Naive thymus-derived CD8-positive, alpha-beta T cell (primary cell): ENCODE measurements around the gene POP4. TPM values are rescaled to one million over a fixed set of nuclear protein-coding genes. Genes with fewer than 3 reads are reported as not detected.

ENCODE experiments used
- ATAC-seq, 2 donors: fragments of 150-1000 bp; cut with Tn5 transposase in 1 of 2; sonication (Bioruptor Pico), chemical (Tn5 transposase) in 1 of 2; 1 replicate in 1 of 2; 2 replicates in 1 of 2; pipeline ENCODE4 v1.10.0; 2021; ENCODE audit warnings: mild to moderate bottlenecking in 2 of 2, moderate library complexity in 2 of 2
- POLR2A ChIA-PET: fragments of 350-600 bp; sonication (Branson Sonifier 250); formaldehyde crosslinking; loops from one replicate; lab custom pipeline; 2021; ENCODE audit warnings: antibody characterized with exemption; lab: Charles Lee
- DNase-seq, 10 donors: peaks; one replicate each; pipeline versions ENCODE4 v3.0.0 to v3.0.0-alpha.2; 2020 to 2022
- H3K27ac Mint-ChIP-seq, 10 donors: one replicate each; pipeline ENCODE4 v1.8.0; 2020 to 2022; ENCODE audit warnings: mild to moderate bottlenecking in 10 of 10, mixed read lengths in 10 of 10, moderate library complexity in 4 of 10, inconsistent platforms in 1 of 10
- H3K27me3 Mint-ChIP-seq, 5 donors: one replicate each; pipeline ENCODE4 v1.8.0; 2021 to 2022; ENCODE audit warnings: mixed read lengths in 5 of 5
- H3K36me3 Mint-ChIP-seq, 3 donors: one replicate each; pipeline ENCODE4 v1.8.0; 2020 to 2022; ENCODE audit warnings: mixed read lengths in 3 of 3, mild to moderate bottlenecking in 2 of 3, inconsistent platforms in 1 of 3
- H3K4me1 Mint-ChIP-seq, 4 donors: one replicate each; pipeline ENCODE4 v1.8.0; 2021 to 2022; ENCODE audit warnings: mixed read lengths in 4 of 4
- H3K4me3 Mint-ChIP-seq, 10 donors: one replicate each; pipeline ENCODE4 v1.8.0; 2020 to 2022; ENCODE audit warnings: mild to moderate bottlenecking in 10 of 10, mixed read lengths in 10 of 10, moderate library complexity in 6 of 10, inconsistent platforms in 1 of 10
- H3K9me3 Mint-ChIP-seq, 9 donors: one replicate each; pipeline ENCODE4 v1.8.0; 2020 to 2022; ENCODE audit warnings: mixed read lengths in 9 of 9, mild to moderate bottlenecking in 3 of 9, inconsistent platforms in 1 of 9, moderate library complexity in 1 of 9
- polyA plus RNA-seq, 3 donors: library from polyadenylated mRNA; unstranded; fragments of 300-500 nt; fragmentation: Illumina TruSeq; gene quantifications; one replicate each; pipeline ENCODE4 v1.2.3, GENCODE V29; 2021
- total RNA-seq, 8 experiments: library from RNA in 2 of 8; stranded (reverse) in 2 of 8; gene quantifications; one replicate each; pipeline ENCODE4 v1.2.3 and lab custom pipeline; 2021 to 2026

POP4 gene
- total and polyA plus RNA-seq, 5 experiments from 2014 or later: 67.5 to 130 (median 125) TPM

DNA sequence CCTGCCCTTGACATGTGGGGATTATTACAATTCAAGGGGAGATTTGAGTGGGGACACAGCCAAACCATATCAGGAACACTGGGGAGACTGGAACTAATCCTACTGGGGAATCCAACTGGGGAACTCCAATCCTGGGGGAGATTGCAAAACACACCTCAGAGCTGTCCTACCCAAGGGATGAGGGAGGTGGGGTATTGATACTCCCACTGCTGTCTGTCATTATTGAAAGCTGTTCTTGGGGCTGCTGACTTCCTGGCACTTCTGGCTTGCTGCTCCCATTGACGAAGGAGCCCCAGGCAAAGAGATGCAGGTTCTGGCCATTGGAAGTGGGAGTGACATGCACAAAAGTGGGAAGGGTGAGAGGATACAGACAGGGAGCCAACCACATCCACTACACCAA, 24.7 kb upstream of the POP4 start:
- POLR2A ChIA-PET: no interaction called here
- Mint-ChIP-seq H3K36me3 (peaks cover 0 to 14% (median 0%) of the 10 kb centered on the region in 3 donors), H3K27me3 (peaks cover 5 to 56% (median 21%) of the 10 kb centered on the region in 5 donors), H3K27ac (no peak overlapping the region), H3K4me1 (no peaks in the 10 kb centered on the region), H3K4me3 (no peak overlapping the region), H3K9me3 (peaks cover 0 to 11% (median 6%) of the 10 kb centered on the region in 9 donors)
- DNase-seq (no peak), ATAC-seq (no peak)

DNA sequence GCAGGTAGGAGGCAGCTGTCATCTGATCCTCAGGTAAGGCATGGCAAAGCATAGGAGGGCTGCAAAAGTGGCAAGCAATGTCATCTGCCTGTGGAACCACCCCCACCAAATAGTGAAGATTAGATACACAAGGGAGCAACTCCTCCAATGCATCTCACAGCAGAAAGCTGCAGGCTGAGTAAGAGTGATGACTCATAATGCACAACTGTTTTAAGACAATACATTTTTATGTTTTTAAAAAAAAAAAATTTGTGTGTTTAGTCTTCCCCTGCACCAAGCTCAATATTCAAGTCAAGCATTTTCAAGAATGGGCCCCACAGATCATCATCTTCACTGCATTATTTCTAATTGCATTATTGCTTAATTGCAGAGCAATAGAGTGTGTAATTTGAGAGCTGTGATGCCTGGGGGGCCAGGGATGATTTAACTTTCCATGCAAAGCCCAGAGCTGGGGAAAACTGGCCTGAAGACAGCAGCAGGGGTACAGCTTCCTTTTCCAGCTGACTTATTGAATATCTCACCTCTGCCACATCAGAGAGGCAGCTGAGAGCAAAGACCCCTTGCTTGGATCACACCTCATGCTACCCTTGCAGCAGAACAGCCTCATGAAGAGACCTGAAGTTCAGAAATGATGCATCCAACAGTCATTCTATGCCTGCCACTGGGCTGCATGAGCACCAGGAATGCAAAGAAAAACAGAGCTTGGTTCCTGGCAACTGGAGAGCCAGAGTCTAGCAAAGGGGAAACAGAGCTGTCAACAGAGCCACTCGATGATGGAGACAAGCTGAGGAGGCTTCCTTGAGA, 22.7 kb upstream of the POP4 start:
- Mint-ChIP-seq H3K4me1 (peaks cover 5 to 11% (median 8%) of the 10 kb centered on the region in 4 donors), H3K36me3 (peaks cover 0 to 14% (median 0%) of the 10 kb centered on the region in 3 donors), H3K9me3 (peaks cover 0 to 16% (median 6%) of the 10 kb centered on the region in 9 donors), H3K27me3 (peaks cover 2 to 39% (median 12%) of the 10 kb centered on the region in 5 donors), H3K27ac (no peak overlapping the region), H3K4me3 (no peak overlapping the region)
- DNase-seq: no peak
- POLR2A ChIA-PET: no interaction called here
- ATAC-seq: no peak

DNA sequence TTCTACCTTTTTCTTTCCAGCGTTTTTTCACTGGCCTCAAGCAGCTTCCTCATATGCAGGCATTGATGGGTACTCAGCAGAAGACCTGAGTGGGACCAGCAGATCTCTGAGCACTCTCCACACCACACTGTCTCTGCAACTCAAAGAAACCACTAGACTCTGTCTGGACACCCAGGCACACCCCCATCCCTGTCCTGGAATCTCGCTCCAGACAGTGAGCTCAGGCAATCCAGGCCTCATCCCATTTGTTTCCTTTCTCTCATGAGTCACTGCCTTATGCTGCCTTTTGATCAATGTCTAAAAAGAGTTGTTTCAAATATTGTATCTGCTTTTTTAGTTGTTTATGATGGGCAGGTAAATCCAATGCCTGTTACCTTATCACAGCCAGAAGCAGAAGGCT, 19.7 kb upstream of the POP4 start:
- peaks cover 0 to 17% (median 0%) of the 10 kb centered on the region in 3 donors for H3K36me3 Mint-ChIP-seq
- peaks cover 0 to 21% (median 3%) of the 10 kb centered on the region in 9 donors for H3K9me3 Mint-ChIP-seq
- H3K4me1 Mint-ChIP-seq: peaks cover 5 to 11% (median 8%) of the 10 kb centered on the region in 4 donors
- H3K27me3 Mint-ChIP-seq: peaks cover 5 to 17% (median 9%) of the 10 kb centered on the region in 5 donors
- DNase-seq (no peak), ATAC-seq (no peak)
- H3K4me3 Mint-ChIP-seq: no peak overlapping the region
- H3K27ac Mint-ChIP-seq: peak overlapping the region in 3 of 10 donors; percentile 20 to 98 (median 62)
- POLR2A ChIA-PET: no interaction called here

DNA sequence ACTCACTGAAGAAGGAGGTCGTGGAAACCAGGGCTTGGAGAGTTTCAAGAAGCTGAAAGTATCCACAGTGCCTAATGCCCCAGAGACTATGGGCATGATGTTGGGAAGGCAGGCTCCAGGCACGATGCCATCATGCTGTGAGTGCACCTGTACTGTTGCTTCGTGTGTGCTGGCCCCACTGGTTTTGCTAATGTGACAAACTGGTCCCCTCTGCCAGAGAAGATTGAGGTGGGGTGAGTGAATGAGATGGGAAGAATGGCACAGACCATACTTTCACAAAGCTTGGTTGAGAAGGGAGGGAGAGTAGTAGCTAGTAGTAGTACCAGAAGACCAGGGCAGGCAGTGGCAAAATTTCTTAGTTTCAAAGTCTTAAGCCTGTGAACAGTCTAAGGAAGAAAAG, 19.0 kb upstream of the POP4 start:
- H3K36me3 Mint-ChIP-seq: peaks cover 0 to 14% (median 0%) of the 10 kb centered on the region in 3 donors

DNA sequence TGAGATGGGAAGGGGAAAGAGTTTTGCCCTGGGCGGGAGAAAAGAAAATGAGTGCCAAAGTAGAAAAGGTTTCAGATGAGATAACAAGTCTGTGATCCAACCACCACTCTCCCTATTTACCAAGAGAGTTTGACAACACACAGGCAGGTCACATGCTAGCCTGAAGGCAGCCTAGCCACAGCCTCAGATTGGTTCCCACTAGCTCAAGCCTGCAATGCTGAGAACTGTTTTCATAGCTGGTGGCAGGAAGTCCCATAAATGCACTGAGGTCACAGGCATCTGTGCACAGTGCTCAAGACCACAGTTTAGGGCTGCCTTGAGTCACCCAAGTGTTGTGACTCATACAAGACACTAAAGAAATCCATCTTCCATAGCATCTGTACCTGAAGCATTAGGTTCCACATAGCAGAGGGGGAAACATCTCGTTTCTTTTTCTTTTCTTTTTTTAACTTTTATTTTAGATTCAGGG, 18.5 kb upstream of the POP4 start:
- peak overlapping the region in 2 of 10 donors; percentile 8 to 39 for H3K4me3 Mint-ChIP-seq
- peak in 8 of 10 donors; percentile 5 to 70 (median 31) for DNase-seq
- peaks cover 7 to 24% (median 15%) of the 10 kb centered on the region in 5 donors for H3K27me3 Mint-ChIP-seq
- POLR2A ChIA-PET: interaction anchor here (1.2 kb wide), 1 partner anchor 19 kb away, joined by 3 read pairs; the partner anchor contains the start of gene POP4
- peaks cover 5 to 11% (median 8%) of the 10 kb centered on the region in 4 donors for H3K4me1 Mint-ChIP-seq
- peak; percentile 97 to 98 for ATAC-seq
- peaks cover 0 to 18% (median 2%) of the 10 kb centered on the region in 9 donors for H3K9me3 Mint-ChIP-seq
- peak overlapping the region in 8 of 10 donors; percentile 22 to 98 (median 78) for H3K27ac Mint-ChIP-seq
- peaks cover 0 to 14% (median 0%) of the 10 kb centered on the region in 3 donors for H3K36me3 Mint-ChIP-seq

More for the DNA sequence above, 19.0 kb upstream of the POP4 start:
- POLR2A ChIA-PET: interaction anchor here (1.2 kb wide), 1 partner anchor 19 kb away, joined by 3 read pairs; the partner anchor contains the start of gene POP4
- Mint-ChIP-seq H3K4me1 (peaks cover 5 to 11% (median 8%) of the 10 kb centered on the region in 4 donors), H3K27me3 (peaks cover 7 to 23% (median 14%) of the 10 kb centered on the region in 5 donors), H3K4me3 (peak overlapping the region in 3 of 10 donors; percentile 8 to 39 (median 9)), H3K9me3 (peaks cover 0 to 18% (median 2%) of the 10 kb centered on the region in 9 donors), H3K27ac (peak overlapping the region in 8 of 10 donors; percentile 22 to 98 (median 78))
- peak in 1 of 2 donors; percentile 18 for ATAC-seq
- DNase-seq: no peak

DNA sequence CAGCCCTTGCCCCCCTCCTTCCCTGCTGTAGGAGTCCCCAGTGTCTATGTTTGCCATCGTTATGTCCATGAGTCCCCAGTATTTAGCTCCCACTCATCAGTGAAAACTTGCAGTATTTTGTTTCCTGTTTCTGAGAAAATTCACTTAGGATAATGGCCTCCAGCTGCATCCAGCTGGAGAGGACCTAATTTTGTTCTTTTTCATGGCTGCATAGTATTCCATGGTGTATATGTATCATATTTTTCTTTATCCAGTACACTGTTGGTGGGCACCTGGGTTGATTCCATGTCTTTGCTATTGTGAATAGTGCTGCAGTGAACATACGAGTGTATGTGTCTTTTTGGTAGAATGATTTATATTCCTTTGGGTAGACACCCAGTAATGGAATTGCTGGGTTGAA, 18.0 kb upstream of the POP4 start:
- POLR2A ChIA-PET: interaction anchor here (1.2 kb wide), 1 partner anchor 18 kb away, joined by 3 read pairs; the partner anchor contains the start of gene POP4
- Mint-ChIP-seq H3K9me3 (peaks cover 0 to 18% (median 2%) of the 10 kb centered on the region in 9 donors), H3K36me3 (peaks cover 0 to 14% (median 0%) of the 10 kb centered on the region in 3 donors), H3K27ac (peak overlapping the region in 4 of 10 donors; percentile 62 to 98 (median 84)), H3K4me1 (peaks cover 5 to 11% (median 8%) of the 10 kb centered on the region in 4 donors), H3K4me3 (no peak overlapping the region), H3K27me3 (peaks cover 6 to 23% (median 15%) of the 10 kb centered on the region in 5 donors)
- DNase-seq (no peak), ATAC-seq (peak in 1 of 2 donors; percentile 5)

DNA sequence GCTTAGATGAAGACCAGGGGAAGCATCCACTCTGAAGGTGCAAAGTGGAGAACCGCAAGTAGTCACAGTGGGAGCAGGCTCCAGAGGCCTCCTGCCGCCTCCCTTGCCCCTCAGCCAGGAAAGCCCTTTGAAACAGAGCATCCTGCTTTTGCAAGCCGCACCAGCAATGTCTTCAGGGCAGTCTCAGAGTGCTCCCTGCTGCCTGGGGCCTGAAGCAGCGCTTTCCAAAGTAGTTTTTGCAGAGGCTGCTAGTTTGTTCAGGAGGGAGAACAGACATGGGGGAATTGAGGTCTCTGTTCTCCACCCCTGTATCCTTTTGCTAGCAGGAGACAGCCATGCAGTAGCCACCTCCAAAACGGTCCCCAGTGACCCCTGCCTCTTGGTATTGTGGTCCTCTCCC, 15.8 kb upstream of the POP4 start:
- H3K4me3 Mint-ChIP-seq: no peak overlapping the region
- ATAC-seq (no peak), DNase-seq (no peak)
- POLR2A ChIA-PET: no interaction called here
- peaks cover 0 to 14% (median 0%) of the 10 kb centered on the region in 3 donors for H3K36me3 Mint-ChIP-seq
- H3K4me1 Mint-ChIP-seq: peaks cover 5 to 11% (median 8%) of the 10 kb centered on the region in 4 donors
- H3K27me3 Mint-ChIP-seq: peaks cover 8 to 37% (median 21%) of the 10 kb centered on the region in 5 donors
- H3K27ac Mint-ChIP-seq: no peak overlapping the region
- peaks cover 0 to 18% (median 2%) of the 10 kb centered on the region in 9 donors for H3K9me3 Mint-ChIP-seq

DNA sequence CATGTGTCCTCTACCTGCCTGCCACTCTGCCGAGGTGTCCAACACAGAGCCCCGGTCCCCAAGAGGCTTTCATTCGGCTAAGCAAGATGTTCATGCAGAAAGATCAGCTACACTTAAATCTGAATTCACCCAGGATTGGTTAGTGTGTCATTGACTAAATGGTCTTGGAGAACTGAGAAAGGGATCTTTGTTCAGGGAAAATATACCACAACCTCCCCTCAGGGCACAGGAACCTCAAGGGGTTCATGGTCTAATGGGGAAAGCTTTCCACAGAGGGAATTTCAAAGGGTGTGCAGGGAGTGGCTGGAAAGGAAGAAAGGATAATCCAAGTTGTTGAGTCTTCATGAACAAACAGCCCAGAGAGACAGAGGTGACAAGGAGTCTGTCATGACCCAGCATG, 14.4 kb upstream of the POP4 start:
- H3K27me3 Mint-ChIP-seq: peaks cover 8 to 41% (median 24%) of the 10 kb centered on the region in 5 donors
- ATAC-seq: no peak
- no peak overlapping the region for H3K27ac Mint-ChIP-seq
- POLR2A ChIA-PET: no interaction called here
- H3K4me1 Mint-ChIP-seq: peaks cover 5 to 11% (median 8%) of the 10 kb centered on the region in 4 donors
- no peak overlapping the region for H3K4me3 Mint-ChIP-seq
- no peak for DNase-seq
- H3K36me3 Mint-ChIP-seq: peaks cover 0 to 14% (median 0%) of the 10 kb centered on the region in 3 donors
- peaks cover 0 to 18% (median 2%) of the 10 kb centered on the region in 9 donors for H3K9me3 Mint-ChIP-seq

DNA sequence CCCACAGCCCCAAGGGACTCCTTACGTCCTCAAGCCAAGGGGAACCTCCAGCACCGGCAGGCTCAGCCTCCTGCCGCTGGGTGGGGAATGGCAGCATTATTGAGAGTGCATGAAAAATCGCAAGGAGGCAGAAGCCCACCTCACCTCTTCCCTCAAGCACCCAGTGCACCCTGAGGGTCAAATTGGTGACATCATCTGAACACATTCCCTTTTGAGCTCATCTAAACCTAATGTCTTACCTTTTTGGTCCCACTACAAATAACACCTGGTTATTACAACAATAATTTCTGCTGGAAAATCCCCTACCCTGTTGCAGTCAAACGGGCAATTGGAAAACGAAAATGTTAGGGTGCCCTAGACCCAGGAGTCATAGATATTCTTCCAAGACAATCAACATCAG, 12.2 kb upstream of the POP4 start:
- DNase-seq (no peak), ATAC-seq (no peak)
- H3K4me3 Mint-ChIP-seq: no peak overlapping the region
- H3K36me3 Mint-ChIP-seq: peaks cover 0 to 13% (median 0%) of the 10 kb centered on the region in 3 donors
- peaks cover 0 to 11% (median 2%) of the 10 kb centered on the region in 9 donors for H3K9me3 Mint-ChIP-seq
- peaks cover 8 to 41% (median 28%) of the 10 kb centered on the region in 5 donors for H3K27me3 Mint-ChIP-seq
- POLR2A ChIA-PET: no interaction called here
- H3K27ac Mint-ChIP-seq: no peak overlapping the region
- H3K4me1 Mint-ChIP-seq: peaks cover 0 to 2% (median 0%) of the 10 kb centered on the region in 4 donors

DNA sequence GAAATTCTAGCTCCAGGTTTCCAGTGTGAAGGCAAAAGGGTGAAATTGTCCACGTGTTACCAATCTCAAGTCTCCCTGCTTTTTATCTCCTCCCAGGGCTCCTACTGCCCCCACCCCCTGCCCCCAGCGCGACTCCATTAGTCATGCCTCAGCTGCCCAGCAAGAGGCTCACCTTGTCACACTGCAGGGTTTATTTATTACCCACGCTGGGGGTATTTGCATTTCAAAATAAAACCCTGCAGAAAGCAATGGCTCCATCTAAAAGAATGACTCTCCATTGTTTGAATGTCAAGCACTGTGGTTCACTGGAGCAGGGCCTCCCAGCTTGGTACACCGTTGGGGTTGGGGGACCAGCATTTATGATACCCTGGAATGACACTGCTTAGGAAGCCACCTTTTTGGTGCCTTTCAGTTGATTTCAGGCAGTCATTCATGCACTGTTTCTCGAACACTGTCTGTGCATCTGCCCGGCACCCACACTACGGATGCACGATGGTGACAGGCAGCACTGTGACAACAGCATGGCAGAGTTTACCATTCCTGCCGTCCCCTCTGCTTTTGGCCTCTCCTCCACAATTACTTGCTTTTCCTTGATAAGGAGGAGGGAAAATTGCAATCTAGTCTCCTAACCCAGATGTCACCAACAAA, 9.9 kb upstream of the POP4 start:
- Mint-ChIP-seq H3K36me3 (peaks cover 0 to under 1% (median 0%) of the 10 kb centered on the region in 3 donors), H3K4me3 (no peak overlapping the region), H3K9me3 (no peaks in the 10 kb centered on the region), H3K27ac (peak overlapping the region in 1 of 10 donors; percentile 33), H3K4me1 (peaks cover 0 to 5% (median 0%) of the 10 kb centered on the region in 4 donors), H3K27me3 (peaks cover 5 to 34% (median 23%) of the 10 kb centered on the region in 5 donors)
- ATAC-seq (no peak), DNase-seq (no peak)
- POLR2A ChIA-PET: interaction anchor here (0.7 to 2.0 kb wide), 2 partner anchors 10 to 67 kb away, joined by 3 to 7 read pairs; partner anchors contain the start of gene POP4

DNA sequence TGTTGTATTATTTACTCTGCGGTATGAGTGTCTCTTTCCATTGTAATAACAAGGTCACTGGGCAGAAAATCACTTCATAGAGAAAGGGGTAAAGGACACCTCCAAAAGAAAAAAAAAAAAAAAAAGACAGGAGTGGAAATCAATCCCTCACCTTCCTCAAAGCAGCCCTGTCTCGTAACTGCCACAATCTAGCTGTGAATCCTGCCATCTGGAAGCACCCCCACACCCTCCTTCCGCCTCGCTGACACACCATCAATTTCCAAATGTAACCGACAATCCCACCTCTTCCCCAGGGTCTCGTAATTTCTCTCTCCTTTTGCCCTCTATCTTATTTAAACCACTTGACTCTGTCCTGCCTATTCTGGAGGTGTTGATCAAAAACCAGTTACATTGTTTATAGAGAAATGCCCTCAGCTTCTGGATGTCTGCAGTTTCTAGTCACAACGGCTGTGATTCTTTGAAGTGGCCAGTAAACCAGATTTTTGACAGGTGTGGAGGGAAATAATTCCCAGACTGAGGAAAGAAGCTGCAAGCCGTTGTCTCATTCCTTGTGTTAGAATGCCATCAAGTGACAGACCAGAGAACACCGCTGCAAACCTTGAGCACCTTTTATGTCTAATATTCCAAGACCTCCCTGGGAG, 9.1 kb upstream of the POP4 start:
- Mint-ChIP-seq H3K36me3 (no peaks in the 10 kb centered on the region), H3K27ac (peak overlapping the region in 2 of 10 donors; percentile 53 to 70), H3K4me1 (peaks cover 0 to 5% (median 0%) of the 10 kb centered on the region in 4 donors), H3K27me3 (peaks cover 2 to 28% (median 16%) of the 10 kb centered on the region in 5 donors), H3K9me3 (no peaks in the 10 kb centered on the region), H3K4me3 (no peak overlapping the region)
- ATAC-seq: no peak
- POLR2A ChIA-PET: interaction anchor here (0.7 to 2.0 kb wide), 2 partner anchors 9 to 66 kb away, joined by 3 to 7 read pairs; partner anchors contain the start of gene POP4
- DNase-seq: no peak
